MM.1S (cell line): ENCODE data around the gene STING1.
"Not testable (repeated sequence)": the region's sequence is repeated elsewhere in the genome, so short reads cannot be mapped to it uniquely, and the experiment has no call there.

ENCODE experiments used
- EZH2 ChIP-seq: fragments of 300-600 bp; sonication (generic); optimal IDR thresholded peaks from 2 replicates; pipeline ENCODE3; 2017; ENCODE audit warnings: low read depth, mild to moderate bottlenecking, antibody characterized with exemption, low read length, mixed read lengths
- TF ChIP-seq, protein P1 (sequence below): fragments of 300-600 bp; sonication (generic); IDR thresholded peaks from 2 replicates; pipeline ENCODE4 v1.5.1; 2016; ENCODE audit warnings: antibody characterized with exemption, low read length, mixed read lengths

DNA sequence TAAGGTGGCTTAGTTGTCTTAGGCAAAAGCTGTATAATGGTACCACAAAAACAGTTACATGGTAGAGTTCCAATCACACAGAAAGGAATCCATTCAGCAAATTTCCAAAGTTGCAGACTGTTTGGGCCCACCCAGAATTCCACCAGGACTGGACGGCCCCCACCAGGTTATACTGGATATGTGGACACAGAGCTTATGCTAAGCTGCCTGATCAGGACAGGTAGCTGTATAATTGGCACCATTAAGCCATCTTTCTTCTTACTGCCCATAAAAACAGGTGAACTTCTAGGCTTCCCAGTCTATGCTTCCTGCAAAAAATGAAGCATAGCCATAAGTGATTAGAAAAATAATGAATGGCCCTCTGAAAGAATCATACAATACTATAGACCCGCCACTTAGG is 47.5 kb upstream of the STING1 start:
- TF ChIP-seq, protein P1, sequence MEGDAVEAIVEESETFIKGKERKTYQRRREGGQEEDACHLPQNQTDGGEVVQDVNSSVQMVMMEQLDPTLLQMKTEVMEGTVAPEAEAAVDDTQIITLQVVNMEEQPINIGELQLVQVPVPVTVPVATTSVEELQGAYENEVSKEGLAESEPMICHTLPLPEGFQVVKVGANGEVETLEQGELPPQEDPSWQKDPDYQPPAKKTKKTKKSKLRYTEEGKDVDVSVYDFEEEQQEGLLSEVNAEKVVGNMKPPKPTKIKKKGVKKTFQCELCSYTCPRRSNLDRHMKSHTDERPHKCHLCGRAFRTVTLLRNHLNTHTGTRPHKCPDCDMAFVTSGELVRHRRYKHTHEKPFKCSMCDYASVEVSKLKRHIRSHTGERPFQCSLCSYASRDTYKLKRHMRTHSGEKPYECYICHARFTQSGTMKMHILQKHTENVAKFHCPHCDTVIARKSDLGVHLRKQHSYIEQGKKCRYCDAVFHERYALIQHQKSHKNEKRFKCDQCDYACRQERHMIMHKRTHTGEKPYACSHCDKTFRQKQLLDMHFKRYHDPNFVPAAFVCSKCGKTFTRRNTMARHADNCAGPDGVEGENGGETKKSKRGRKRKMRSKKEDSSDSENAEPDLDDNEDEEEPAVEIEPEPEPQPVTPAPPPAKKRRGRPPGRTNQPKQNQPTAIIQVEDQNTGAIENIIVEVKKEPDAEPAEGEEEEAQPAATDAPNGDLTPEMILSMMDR = not testable (repeated sequence)
- TF ChIP-seq EZH2 = not testable (repeated sequence)
